ENCODE results near the gene ADARB2.

The ADARB2 gene

GRCh38 chr10:1393481-1393880 is 343.8 kb downstream of the ADARB2 start:
- DNase-seq (ENCODE audit: low read depth): no peak
- no peak for TF ChIP-seq CTCF (conservative IDR thresholded peaks at IDR 0.05; ENCODE audit: control insufficient read depth, insufficient read depth, low read depth, low read length)
- H3K4me3 ChIP-seq (ENCODE audit: control insufficient read depth, low read depth, low read length): no peak overlapping the region

GRCh38 chr10:1392127-1392526 is 345.2 kb downstream of the ADARB2 start:
- TF ChIP-seq CTCF (conservative IDR thresholded peaks at IDR 0.05; ENCODE audit: control insufficient read depth, insufficient read depth, low read depth, low read length): no peak
- no peak overlapping the region for H3K4me3 ChIP-seq (ENCODE audit: control insufficient read depth, low read depth, low read length)
- no peak for DNase-seq (ENCODE audit: low read depth)

GRCh38 chr10:1390200-1390599 is 347.1 kb downstream of the ADARB2 start:
- no peak overlapping the region for H3K4me3 ChIP-seq (ENCODE audit: control insufficient read depth, low read depth, low read length)
- no peak for DNase-seq (ENCODE audit: low read depth)
- no peak for TF ChIP-seq CTCF (conservative IDR thresholded peaks at IDR 0.05; ENCODE audit: control insufficient read depth, insufficient read depth, low read depth, low read length)

GRCh38 chr10:1384026-1384425 is 353.3 kb downstream of the ADARB2 start:
- DNase-seq (ENCODE audit: low read depth): no peak
- no peak for TF ChIP-seq CTCF (conservative IDR thresholded peaks at IDR 0.05; ENCODE audit: control insufficient read depth, insufficient read depth, low read depth, low read length)

GRCh38 chr10:1382711-1383110 is 354.6 kb downstream of the ADARB2 start:
- TF ChIP-seq CTCF (conservative IDR thresholded peaks at IDR 0.05; ENCODE audit: control insufficient read depth, insufficient read depth, low read depth, low read length): no peak
- DNase-seq (ENCODE audit: low read depth): no peak
- H3K4me3 ChIP-seq (ENCODE audit: control insufficient read depth, low read depth, low read length): no peak overlapping the region

More at GRCh38 chr10:1384026-1384425, 353.3 kb downstream of the ADARB2 start:
- no peak overlapping the region for H3K4me3 ChIP-seq (ENCODE audit: control insufficient read depth, low read depth, low read length)

- H3K4me3 ChIP-seq (ENCODE audit: control insufficient read depth, low read depth, low read length): no peak overlapping the region
- TF ChIP-seq CTCF (conservative IDR thresholded peaks at IDR 0.05; ENCODE audit: control insufficient read depth, insufficient read depth, low read depth, low read length): no peak
- no peak for DNase-seq (ENCODE audit: low read depth)
Observed at GRCh38 chr10:1381339-1381738, 356.0 kb downstream of the ADARB2 start.

- H3K4me3 ChIP-seq (ENCODE audit: control insufficient read depth, low read depth, low read length): no peak overlapping the region
- TF ChIP-seq CTCF (conservative IDR thresholded peaks at IDR 0.05; ENCODE audit: control insufficient read depth, insufficient read depth, low read depth, low read length): no peak
- DNase-seq (ENCODE audit: low read depth): no peak
Observed at GRCh38 chr10:1380088-1380671, 357.1 kb downstream of the ADARB2 start.

All from fibroblast of mammary gland (primary cell).